ENCODE results near the gene TP53I3. TPM values are rescaled to one million over a fixed set of nuclear protein-coding genes. Genes with fewer than 3 reads are reported as not detected.
"Not testable (repeated sequence)": the region's sequence is repeated elsewhere in the genome, so short reads cannot be mapped to it uniquely, and the experiment has no call there.

TP53I3 gene
- total and polyA plus RNA-seq, 2 donors (not counting 1 experiment from before 2014, with no cell fraction given), result 31.0 to 75.5 TPM

GRCh38 chr2:24104110-24104650 lies 19.5 kb upstream of the TP53I3 start:
- H3K79me2 ChIP-seq (ENCODE audit: control insufficient read depth, insufficient read depth, low read length), result no peaks in the 10 kb centered on the region
- H3K27ac ChIP-seq (ENCODE audit: insufficient read depth, low read length), result no peak overlapping the region
- TF ChIP-seq EZH2 (IDR thresholded peaks at IDR 0.05; ENCODE audit: low read length, missing control alignments) (no peak), CTCF (conservative IDR thresholded peaks at IDR 0.05 in 1 of 2, IDR thresholded peaks at IDR 0.05 in 1 of 2; ENCODE audit: low read depth in 1 of 2, low read length in 2 of 2) (no peak)
- no peak for DNase-seq (ENCODE audit: low read depth in 2 of 2)
- no peaks in the 10 kb centered on the region for H4K20me1 ChIP-seq (ENCODE audit: control insufficient read depth, extremely low read depth, insufficient read depth, low read length)
- no peak overlapping the region for H2AFZ ChIP-seq (ENCODE audit: low read length)
- H3K4me1 ChIP-seq (ENCODE audit: control insufficient read depth, extremely low read depth, insufficient read depth, low read length), result no peaks in the 10 kb centered on the region
- no peaks in the 10 kb centered on the region for H3K9me3 ChIP-seq (ENCODE audit: control insufficient read depth, insufficient read depth, low read depth, low read length)
- H3K4me2 ChIP-seq (ENCODE audit: extremely low read depth, insufficient read depth, low read length), result no peak overlapping the region
- H3K36me3 ChIP-seq (ENCODE audit: control insufficient read depth, insufficient read depth, low read length), result no peaks in the 10 kb centered on the region
- no peak overlapping the region for H3K4me3 ChIP-seq (replicated peaks in 1 of 4; ENCODE audit: control extremely low read depth in 1 of 4, insufficient read depth in 1 of 4, low read depth in 3 of 4, low read length in 4 of 4)
- no peaks in the 10 kb centered on the region for H3K27me3 ChIP-seq (ENCODE audit: control insufficient read depth, insufficient read depth, low read length)
- no peak overlapping the region for H3K9ac ChIP-seq (ENCODE audit: insufficient read depth, low read length)

GRCh38 chr2:24102677-24103076 lies 18.0 kb upstream of the TP53I3 start:
- Histone ChIP-seq H3K27ac (ENCODE audit: insufficient read depth, low read length) (no peak overlapping the region), H3K4me1 (ENCODE audit: control insufficient read depth, extremely low read depth, insufficient read depth, low read length) (no peaks in the 10 kb centered on the region), H2AFZ (ENCODE audit: low read length) (no peak overlapping the region), H3K4me2 (ENCODE audit: extremely low read depth, insufficient read depth, low read length) (no peak overlapping the region), H3K79me2 (ENCODE audit: control insufficient read depth, insufficient read depth, low read length) (no peaks in the 10 kb centered on the region), H3K4me3 (replicated peaks in 1 of 4; ENCODE audit: control extremely low read depth in 1 of 4, insufficient read depth in 1 of 4, low read depth in 3 of 4, low read length in 4 of 4) (no peak overlapping the region), H3K9me3 (ENCODE audit: control insufficient read depth, insufficient read depth, low read depth, low read length) (no peaks in the 10 kb centered on the region), H3K36me3 (ENCODE audit: control insufficient read depth, insufficient read depth, low read length) (no peaks in the 10 kb centered on the region), H4K20me1 (ENCODE audit: control insufficient read depth, extremely low read depth, insufficient read depth, low read length) (no peaks in the 10 kb centered on the region), H3K9ac (ENCODE audit: insufficient read depth, low read length) (no peak overlapping the region), H3K27me3 (ENCODE audit: control insufficient read depth, insufficient read depth, low read length) (no peaks in the 10 kb centered on the region)
- no peak for DNase-seq (ENCODE audit: low read depth in 2 of 2)
- TF ChIP-seq EZH2 (IDR thresholded peaks at IDR 0.05; ENCODE audit: low read length, missing control alignments) (no peak), CTCF (conservative IDR thresholded peaks at IDR 0.05 in 1 of 2, IDR thresholded peaks at IDR 0.05 in 1 of 2; ENCODE audit: low read depth in 1 of 2, low read length in 2 of 2) (no peak)

GRCh38 chr2:24101992-24102391 lies 17.4 kb upstream of the TP53I3 start:
- H3K4me1 ChIP-seq (ENCODE audit: control insufficient read depth, extremely low read depth, insufficient read depth, low read length), result no peaks in the 10 kb centered on the region
- H3K79me2 ChIP-seq (ENCODE audit: control insufficient read depth, insufficient read depth, low read length), result no peaks in the 10 kb centered on the region
- DNase-seq (ENCODE audit: low read depth in 2 of 2), result no peak
- H3K9ac ChIP-seq (ENCODE audit: insufficient read depth, low read length), result no peak overlapping the region
- no peaks in the 10 kb centered on the region for H3K9me3 ChIP-seq (ENCODE audit: control insufficient read depth, insufficient read depth, low read depth, low read length)
- no peak overlapping the region for H2AFZ ChIP-seq (ENCODE audit: low read length)
- no peak overlapping the region for H3K27ac ChIP-seq (ENCODE audit: insufficient read depth, low read length)
- H3K27me3 ChIP-seq (ENCODE audit: control insufficient read depth, insufficient read depth, low read length), result no peaks in the 10 kb centered on the region
- no peak overlapping the region for H3K4me3 ChIP-seq (replicated peaks in 1 of 4; ENCODE audit: control extremely low read depth in 1 of 4, insufficient read depth in 1 of 4, low read depth in 3 of 4, low read length in 4 of 4)
- H3K4me2 ChIP-seq (ENCODE audit: extremely low read depth, insufficient read depth, low read length), result no peak overlapping the region
- TF ChIP-seq EZH2 (IDR thresholded peaks at IDR 0.05; ENCODE audit: low read length, missing control alignments) (no peak), CTCF (conservative IDR thresholded peaks at IDR 0.05 in 1 of 2, IDR thresholded peaks at IDR 0.05 in 1 of 2; ENCODE audit: low read depth in 1 of 2, low read length in 2 of 2) (no peak)
- no peaks in the 10 kb centered on the region for H3K36me3 ChIP-seq (ENCODE audit: control insufficient read depth, insufficient read depth, low read length)
- H4K20me1 ChIP-seq (ENCODE audit: control insufficient read depth, extremely low read depth, insufficient read depth, low read length), result no peaks in the 10 kb centered on the region

GRCh38 chr2:24100732-24101131 lies 16.1 kb upstream of the TP53I3 start:
- H4K20me1 ChIP-seq (ENCODE audit: control insufficient read depth, extremely low read depth, insufficient read depth, low read length); H3K4me3 ChIP-seq (replicated peaks in 1 of 4; ENCODE audit: control extremely low read depth in 1 of 4, insufficient read depth in 1 of 4, low read depth in 3 of 4, low read length in 4 of 4); H3K9ac ChIP-seq (ENCODE audit: insufficient read depth, low read length); DNase-seq (ENCODE audit: low read depth in 2 of 2); H3K27me3 ChIP-seq (ENCODE audit: control insufficient read depth, insufficient read depth, low read length); H2AFZ ChIP-seq (ENCODE audit: low read length); H3K79me2 ChIP-seq (ENCODE audit: control insufficient read depth, insufficient read depth, low read length); H3K36me3 ChIP-seq (ENCODE audit: control insufficient read depth, insufficient read depth, low read length); H3K4me1 ChIP-seq (ENCODE audit: control insufficient read depth, extremely low read depth, insufficient read depth, low read length); H3K9me3 ChIP-seq (ENCODE audit: control insufficient read depth, insufficient read depth, low read depth, low read length); H3K27ac ChIP-seq (ENCODE audit: insufficient read depth, low read length); H3K4me2 ChIP-seq (ENCODE audit: extremely low read depth, insufficient read depth, low read length): not testable (repeated sequence)

- not testable (repeated sequence) for H3K4me2 ChIP-seq (ENCODE audit: extremely low read depth, insufficient read depth, low read length); H3K9ac ChIP-seq (ENCODE audit: insufficient read depth, low read length); H4K20me1 ChIP-seq (ENCODE audit: control insufficient read depth, extremely low read depth, insufficient read depth, low read length)
These were observed 10.6 kb upstream of the TP53I3 start for GRCh38 chr2:24095171-24095677.

More at GRCh38 chr2:24095171-24095677, 10.6 kb upstream of the TP53I3 start:
- not testable (repeated sequence) for H3K27ac ChIP-seq (ENCODE audit: insufficient read depth, low read length); H3K4me3 ChIP-seq (replicated peaks in 1 of 4; ENCODE audit: control extremely low read depth in 1 of 4, insufficient read depth in 1 of 4, low read depth in 3 of 4, low read length in 4 of 4); H3K79me2 ChIP-seq (ENCODE audit: control insufficient read depth, insufficient read depth, low read length); H3K9me3 ChIP-seq (ENCODE audit: control insufficient read depth, insufficient read depth, low read depth, low read length); H3K36me3 ChIP-seq (ENCODE audit: control insufficient read depth, insufficient read depth, low read length); H3K27me3 ChIP-seq (ENCODE audit: control insufficient read depth, insufficient read depth, low read length); H3K4me1 ChIP-seq (ENCODE audit: control insufficient read depth, extremely low read depth, insufficient read depth, low read length); DNase-seq (ENCODE audit: low read depth in 2 of 2); H2AFZ ChIP-seq (ENCODE audit: low read length)

All from fibroblast of lung (primary cell).